HG03060 (cell line): Measurements from ENCODE around the gene SUPT4H1.
"Not testable (repeated sequence)": the region's sequence is repeated elsewhere in the genome, so short reads cannot be mapped to it uniquely, and the experiment has no call there.

Experiments
- ATAC-seq: cut with Tn5 transposase; IDR thresholded peaks from one replicate; pipeline ENCODE4 v1.9.1; 2021; ENCODE audit warnings: low read depth, moderate number of reproducible peaks; ENCODE audit not compliant: unreplicated experiment

Gene SUPT4H1

DNA sequence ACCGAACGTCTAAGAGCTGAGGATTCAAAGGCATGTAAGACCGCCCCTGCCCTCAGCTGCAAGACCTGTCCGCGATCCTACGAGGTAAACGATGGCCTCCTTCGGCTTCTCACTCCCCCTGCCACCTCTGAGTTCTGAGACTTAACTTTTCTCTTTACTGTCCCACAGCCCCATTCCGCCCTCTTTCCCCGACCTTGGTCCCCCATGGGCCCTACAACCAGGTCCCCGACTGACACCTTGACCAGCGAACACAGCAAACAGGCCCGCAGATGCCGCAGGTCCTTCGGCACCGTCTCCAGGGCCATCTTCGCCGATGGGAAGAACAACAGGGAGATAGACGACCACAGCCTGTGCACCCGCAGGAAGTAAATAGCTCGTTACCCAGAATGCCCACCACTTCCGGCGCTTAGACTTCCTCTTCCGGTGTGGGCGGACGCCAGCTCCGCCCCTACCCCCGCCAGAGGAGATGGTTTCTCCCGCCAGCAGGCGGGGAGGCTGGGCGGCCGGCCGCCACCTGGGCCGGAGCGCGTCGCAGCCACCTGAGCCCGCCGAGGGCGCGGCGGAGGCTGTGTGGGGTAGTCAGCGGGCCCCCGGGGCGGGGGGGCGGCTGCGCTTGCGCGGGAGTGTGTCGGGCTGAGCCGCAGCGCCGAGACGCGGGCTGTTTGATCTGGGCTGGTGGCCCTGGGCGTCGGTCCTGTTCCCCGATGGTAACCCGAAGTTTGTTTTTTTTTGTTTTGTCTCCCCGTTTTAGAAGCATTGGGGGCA, at the start of gene SUPT4H1:
SUPT4H1 (minus strand) TSS at position 371 of the 765 bp plus-strand sequence; CDS start at position 305, 66 bp downstream.
- ATAC-seq = peak; percentile 68

DNA sequence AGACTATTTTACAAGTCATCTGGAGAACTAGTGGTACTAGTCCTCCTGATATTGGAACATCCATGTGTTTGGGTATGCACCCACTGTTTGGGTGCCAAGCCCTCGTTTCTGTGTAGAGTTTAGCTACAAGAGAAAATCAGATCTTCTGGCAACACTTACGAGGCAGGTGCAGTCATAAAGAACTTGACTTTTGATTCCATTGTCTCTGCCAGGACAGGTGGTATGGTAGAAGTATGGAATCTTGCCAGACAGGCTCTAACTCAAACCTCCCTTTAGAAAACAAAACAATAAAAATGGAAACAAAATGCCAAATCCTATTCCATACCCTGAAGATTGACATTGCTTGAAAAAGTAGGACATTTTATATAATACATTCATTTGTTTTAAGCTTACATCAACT, 49.3 kb upstream of the SUPT4H1 start:
- ATAC-seq = no peak

DNA sequence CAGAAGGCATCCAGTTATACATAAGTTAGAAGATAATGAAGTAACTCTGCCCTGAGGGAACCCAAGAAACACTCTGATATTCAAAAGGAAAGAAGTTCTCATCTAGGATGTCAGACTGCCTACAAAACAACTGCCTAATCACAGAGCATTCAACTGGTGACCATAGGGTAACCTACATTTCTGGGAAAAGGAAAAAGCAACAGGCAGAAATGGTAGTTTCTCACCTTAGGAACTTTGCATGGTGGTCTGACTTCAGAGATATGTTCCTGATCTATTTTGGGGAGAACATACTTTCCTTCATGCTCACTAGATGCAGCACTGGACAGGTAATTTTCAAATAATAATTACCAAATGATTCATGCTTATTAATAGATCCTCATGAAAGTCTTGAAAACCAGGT, 48.8 kb upstream of the SUPT4H1 start:
- ATAC-seq = no peak

DNA sequence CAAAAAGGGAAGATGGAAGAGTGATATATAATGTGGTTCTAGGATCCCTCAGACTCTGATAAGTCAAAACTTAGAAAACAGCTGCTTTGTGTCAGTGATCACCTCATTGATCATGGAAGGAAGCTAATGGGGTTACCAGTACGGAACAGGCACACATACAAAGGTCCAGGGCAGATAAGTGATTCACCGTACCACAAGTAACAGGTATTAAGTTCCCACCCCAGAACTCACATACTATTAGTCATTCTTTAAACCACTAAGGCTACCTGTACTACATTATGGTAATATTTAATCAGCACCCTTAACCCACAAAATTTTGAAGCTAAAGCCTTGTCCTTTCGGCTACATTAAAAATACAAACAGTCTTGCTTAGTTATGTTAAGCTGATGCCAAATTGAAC, 48.0 kb upstream of the SUPT4H1 start:
- no peak for ATAC-seq

DNA sequence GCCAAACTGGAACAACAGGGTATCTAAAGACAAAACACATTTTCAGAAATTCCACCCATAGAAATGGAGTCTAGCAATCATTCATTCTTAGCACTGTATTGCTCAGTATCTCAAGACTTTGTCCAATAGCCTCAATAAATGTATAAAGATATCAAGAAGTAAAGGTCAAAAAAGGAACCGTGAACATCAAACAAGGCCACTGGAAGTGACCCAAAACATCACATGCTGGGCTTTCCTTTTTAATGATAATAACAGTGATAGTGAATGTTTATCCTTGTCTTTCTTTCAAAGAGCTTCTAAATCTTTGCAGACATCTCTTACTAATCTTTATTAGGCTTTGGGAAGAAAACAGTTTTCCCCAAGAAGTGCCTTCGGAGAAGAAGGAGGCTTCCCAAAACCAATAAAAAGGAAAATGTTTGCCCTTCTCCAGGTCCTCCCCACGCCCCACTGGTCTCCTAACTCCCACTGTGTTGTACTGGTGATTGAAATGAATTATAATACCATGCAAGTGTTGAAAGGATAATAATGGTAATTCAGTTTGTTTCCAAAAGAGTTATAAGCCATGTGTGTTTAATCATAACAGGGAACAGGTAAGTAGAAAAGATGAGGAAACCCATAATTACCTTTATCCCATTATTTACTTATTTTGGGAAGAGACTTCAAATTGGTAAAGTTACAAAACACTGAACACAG, 46.7 kb upstream of the SUPT4H1 start:
- ATAC-seq = no peak

DNA sequence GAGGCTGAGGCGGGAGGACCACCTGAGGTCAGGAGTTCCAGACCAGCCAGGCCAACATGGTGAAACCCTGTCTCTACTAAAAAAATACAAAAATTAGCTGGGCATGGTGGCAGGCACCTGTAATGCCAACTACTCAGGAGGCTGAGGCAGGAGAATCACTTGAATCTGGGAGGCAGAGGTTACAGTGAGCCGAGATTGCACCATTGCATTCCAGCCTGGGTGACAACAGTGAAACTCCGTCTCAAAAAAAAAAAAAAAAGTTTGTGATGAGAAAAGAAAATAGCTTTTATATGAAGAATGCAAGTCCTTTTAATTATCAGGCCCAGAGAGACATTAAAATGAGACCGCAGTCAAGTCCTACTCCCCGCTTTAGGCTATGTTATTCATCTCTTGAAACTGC, 45.4 kb upstream of the SUPT4H1 start:
- ATAC-seq = not testable (repeated sequence)

DNA sequence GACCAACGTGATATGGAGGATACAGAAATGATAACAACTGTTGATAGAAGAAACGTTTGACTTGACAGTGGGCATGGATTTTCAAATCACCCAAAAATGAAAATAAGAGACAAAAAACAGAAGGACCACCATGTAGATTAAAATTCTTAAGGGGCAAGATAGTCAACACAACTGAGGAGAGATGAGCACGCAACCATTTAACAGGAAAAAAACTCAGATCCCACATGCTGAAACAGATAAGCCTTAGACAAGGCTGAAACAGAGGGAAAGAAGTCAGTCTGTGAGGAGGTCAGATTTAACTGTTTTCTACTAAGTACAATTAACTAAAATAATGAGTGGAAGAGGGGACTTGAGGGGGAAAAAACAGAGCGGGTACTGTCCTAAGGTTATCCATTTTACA, 44.2 kb upstream of the SUPT4H1 start:
- ATAC-seq = no peak

DNA sequence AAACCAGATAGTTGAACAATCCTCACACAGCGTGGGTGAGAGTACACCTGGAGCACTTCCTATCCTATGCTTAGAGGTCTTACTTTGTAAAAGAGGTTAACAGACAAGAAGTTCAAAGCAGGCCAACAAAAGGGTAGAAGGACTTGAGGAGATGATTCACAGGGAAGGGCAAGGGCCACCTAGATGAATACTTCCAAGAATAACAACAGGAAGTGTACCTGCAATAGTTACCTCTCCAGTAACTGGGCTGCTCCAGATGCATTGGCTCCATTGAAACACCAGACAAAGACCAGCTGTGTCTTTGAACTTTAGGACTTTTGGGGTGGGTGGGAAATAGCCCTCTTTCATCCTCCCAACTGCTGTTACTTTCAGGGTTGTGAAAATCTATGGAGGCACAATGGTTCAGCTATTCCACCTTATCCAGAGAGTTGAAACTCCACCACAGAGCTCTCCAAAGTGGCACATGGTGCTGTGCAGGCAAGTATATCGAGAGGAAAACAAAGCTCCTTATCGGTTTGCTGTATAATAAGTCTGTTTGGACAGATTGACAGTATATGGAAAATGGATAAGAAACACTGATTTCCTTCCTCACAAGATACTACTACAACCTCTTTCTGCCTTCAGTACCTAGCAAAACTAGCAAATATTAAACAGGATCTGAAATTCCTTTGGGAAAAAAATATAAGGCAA, 42.7 kb upstream of the SUPT4H1 start:
- no peak for ATAC-seq

DNA sequence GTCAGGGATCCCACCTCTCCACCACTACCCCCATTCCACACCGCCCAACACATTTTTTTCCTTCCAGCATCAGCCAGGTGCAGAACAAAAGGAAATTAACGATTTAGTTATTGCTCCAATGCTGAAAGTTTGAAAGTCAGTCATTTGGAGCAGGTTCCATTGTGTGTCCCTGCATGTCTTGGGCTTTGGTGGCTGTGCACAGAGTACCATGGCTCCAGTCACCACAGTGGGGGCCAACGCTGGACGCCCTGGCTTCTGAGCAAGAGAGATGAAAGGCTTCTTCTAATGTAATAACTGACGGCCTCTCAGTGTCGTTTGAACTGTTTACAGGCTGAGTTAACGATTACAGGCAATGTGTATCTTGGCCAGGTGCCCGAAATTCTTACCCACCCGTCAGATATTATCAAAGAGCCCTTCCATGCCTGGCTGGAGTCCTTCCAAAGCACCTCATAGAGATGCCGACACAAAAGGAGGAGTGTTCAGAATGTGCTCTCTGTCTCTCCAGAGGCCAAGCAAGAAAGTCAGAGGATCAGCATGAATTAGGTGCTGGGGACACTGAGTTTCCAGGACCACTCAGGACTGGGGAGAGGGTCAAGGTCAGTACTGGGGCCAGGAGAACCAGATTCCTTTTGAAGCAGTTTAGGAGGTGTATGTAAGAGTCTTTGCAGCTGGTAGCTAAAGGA, 39.4 kb upstream of the SUPT4H1 start:
- no peak for ATAC-seq

DNA sequence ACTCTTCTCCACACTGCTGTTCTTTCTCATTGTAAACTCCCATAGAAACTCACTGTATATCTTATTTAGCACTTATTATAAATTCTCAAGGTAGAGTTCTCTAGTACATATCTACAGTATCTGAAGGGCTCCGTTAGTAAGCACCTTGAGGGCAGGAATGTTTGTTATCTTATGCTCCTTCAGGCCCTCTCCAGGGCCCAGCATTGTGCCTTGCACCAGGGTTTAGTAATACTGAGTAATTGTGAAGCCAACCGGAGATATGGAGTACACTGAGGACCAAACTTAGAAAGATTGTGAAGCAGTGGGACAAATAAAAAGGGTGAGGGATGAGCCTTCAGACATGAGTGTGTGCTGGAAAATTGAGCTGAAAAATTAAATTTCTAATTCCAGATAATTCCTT, 38.9 kb upstream of the SUPT4H1 start:
- ATAC-seq = no peak

DNA sequence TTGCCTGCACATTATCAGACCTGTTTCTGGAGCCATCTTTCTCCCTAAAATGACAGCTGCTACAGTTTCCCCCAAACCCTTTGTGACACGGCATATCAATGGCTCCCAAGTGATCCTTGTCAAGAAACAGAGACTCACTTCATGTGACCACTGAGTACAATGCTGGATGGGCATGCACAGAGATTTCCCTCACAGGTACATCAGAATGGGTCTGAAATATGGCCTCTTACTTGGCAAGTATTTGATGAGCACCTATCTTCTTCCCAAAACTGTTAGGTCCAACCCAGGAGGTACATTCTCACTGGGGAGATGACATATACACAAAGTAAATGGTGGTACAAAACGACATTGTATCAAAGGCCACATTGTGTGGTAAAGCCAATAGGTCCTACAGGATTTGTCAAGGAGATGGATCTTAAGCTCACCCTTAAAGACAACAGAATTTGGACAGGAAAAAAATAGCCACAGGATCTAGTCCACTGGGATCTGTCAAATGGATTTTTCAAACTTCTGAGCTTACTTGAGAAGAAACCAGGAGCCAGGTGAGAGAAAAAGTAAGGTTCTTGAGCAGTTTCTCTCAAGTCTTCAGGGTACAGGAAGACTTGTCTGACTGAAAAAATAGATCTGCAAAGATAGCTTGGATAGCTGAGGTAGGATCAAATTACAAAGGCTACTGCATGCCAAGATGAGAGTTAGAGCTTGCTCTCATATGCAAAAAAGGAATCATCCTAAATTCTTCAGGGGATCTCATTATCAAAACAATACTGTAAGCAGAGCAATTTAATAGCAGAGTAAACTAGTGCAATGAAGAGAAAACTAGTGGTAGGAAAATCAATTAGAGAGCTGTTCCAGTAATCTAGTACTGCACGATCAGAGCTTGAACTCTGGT, 36.5 kb upstream of the SUPT4H1 start:
- ATAC-seq = no peak

DNA sequence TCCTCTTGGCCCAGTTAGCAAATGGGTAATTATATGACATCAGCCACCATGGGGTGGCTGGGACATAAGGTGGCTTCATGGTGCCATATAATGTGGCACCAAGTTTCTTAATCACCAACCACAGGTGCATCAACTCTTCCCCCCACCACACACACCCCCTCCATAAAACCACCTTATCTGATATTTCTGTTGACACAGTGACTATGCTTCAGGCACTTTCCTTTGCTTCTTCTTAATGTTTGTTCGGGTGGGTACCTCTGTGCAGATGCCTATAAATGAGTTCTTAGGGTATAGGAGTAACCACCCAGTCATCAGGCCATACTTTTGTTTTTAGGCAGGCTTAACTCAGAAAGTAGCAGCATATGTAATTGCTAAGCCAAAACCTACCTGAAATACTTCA, 35.8 kb upstream of the SUPT4H1 start:
- no peak for ATAC-seq

DNA sequence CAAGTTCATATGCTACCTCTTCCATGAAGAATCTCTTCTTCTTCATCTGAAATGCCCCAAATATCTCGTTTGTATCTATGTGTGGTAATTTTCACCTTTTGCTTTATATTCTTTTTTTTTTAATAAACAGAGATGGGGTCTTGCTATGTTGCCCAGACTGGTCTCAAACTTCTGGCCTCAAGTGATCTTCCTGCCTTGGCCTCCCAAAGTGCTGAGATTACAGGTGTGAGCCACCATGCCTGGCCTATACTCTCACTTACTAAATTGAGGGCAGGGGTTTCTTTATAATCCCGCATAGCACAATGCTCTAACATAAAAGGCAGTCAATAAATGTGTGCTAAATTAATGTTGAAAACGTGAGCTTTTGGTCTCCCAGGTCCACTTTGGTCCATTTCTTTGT, 34.7 kb upstream of the SUPT4H1 start:
- ATAC-seq = no peak

DNA sequence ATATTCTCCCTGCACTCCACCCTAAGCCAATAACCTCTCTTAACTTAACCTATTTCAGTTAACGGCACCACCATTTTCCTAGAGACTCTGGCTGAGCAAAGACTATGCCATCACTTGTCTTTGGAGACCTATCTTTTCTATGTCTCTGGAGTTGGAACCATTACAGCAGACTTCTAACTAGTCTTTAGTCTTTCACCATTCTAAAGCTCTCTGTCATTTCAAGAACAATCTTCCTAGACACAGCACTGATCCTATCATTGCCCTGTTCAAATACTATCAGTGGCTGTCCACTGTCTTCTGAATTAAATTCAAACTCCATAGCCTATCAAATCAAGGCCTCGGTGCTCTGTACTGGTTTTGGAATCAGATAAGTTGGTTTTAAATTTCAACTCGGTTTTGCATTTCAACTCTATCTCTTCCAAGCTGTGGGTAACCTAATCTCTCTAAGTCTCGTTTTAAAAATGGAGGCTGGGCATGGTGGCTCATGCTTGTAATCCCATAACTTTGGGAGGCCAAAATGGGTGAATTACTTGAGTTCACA, 33.4 kb upstream of the SUPT4H1 start:
- no peak for ATAC-seq

DNA sequence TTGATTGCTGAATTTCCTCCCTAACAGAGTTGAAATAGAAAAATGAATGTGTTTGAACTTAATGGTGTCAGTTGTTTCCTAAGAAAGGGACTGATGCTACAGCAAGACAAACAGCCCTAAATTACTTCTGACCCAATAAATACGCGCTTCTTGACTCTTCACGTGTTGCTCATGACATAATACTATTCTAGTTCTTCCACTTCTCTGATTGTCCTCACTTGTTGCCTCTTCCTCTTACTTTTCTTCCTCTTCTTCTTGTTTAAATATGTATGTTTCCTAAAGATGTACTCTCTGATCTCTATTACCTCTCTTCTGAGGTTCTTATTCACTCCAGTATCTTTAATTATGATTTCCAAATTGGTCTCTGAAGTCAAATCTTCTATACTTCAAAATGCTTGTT, 32.9 kb upstream of the SUPT4H1 start:
- no peak for ATAC-seq

DNA sequence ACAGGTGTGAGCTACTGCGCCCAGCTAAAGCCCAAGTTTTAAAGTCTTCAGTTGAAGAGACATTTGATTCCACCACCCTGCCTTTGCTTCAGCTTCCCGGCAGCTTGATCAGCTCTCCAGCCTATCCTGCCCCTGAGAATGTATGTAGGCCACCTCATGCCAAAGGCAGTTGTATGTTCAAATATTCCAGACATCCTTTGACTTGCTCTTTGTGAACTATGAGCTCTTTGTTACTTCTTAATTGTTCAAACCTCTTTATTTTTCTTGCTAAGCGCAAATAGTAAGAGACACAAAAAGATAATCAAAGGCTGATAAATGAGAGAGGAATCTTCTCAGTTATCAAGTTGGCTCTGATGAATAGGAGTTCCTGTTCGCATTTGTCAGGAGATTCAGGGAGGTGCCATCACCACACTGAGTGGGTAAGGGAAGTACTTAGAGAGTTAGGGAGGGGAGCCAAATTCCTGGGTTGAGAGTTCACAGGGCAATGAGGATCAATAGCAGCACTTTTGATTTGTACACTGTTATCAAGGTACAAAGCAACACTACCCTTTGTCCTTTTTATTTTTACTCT, 32.0 kb upstream of the SUPT4H1 start:
- no peak for ATAC-seq

DNA sequence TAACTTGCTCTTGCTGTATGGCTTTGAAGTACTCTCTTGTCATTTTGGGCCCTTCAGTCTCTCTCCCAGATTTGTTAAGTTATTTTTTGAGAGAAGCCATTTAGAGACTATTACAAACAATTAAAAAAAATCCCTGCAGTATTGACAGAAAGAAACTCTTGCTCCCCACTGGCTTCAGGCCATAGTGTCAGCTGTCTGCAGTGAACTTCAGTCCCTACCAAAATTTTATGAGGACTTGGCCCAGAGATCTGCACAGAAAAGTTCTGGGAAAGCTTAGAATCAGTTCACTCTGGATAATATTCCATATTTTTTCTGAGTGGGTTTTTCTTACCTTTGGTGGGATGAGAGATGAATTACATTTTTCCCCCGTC, 30.9 kb upstream of the SUPT4H1 start:
- ATAC-seq = no peak

DNA sequence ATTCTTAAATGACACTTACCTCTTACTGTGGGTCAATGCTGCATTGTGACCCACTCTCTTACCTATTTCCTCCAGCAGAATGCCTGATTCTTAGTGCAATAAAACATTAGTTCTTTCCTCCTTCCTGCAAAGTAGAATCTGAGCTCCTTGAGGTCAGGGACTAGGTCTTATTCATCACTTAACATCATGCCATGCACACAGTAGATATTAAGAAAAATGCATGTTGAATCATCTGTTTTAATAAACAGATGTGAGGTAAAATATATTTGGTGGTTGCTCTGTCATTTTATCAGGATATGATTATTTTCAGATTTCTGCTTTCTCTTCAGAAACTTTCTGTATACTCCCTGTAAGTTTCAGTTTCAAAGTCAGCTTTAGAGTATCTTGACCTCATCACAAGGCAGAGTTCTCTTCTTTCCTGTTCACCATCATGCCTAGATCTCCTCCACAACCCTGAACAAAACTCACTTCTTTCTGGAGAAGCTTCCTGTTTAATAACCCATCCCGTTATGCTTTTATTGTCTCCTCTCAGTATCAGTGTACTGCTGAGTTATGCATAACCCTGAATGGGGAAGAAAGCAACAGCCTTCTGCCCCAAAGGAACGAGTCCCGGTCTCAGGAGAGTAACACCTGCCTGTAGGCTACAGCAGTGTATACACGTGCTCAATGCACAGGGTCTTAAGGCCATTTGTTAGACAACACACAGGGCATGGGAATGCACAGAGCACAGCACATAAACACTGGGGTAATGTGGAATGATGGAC, 30.3 kb upstream of the SUPT4H1 start:
- no peak for ATAC-seq
